ENCODE measurements around the gene SCGB2B2. TPM values are rescaled to one million over a fixed set of nuclear protein-coding genes. Genes with fewer than 3 reads are reported as not detected.
A peak's percentile ranks its signal among the peaks of the same experiment; 100 is the strongest.

Gene SCGB2B2
- under 1 TPM; 0.37 to 0.41 TPM for total RNA-seq

DNA sequence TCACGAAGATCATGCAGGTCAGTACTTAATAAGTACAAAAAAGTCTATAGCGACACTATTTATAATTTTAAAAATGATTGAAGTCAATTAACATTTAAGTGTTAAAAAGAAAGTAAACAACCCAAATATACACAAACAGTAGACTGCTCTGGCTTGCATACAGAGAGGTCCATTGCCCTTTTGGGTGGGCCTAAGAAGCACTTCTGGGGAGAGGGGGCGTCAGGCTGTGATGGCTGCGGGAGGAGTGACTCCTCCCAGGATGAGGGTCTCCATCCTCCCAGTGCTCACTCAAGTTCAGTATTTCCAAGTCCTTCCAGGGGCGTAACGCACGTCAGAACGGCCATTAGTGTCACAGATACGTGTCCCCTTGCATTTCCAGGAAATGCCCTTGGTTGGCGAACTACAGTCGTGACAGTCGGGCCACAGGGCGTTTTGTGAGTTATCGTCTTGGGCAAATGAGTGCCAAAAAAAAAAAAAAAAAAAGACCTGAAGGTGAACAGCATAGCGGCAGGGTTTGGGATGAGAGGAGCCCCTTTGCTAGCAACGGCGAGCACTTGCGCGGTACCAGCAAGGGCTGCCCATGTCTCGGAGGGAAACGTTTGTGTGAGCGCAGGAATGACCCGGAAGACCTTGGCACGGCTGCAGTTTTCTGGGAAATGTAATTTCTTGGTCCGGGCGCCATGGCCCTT is at the start of gene SCGB2B2:
SCGB2B2 (minus strand) TSS at position 463 of the 689 bp plus-strand sequence. CDS start 82,596 bp downstream, outside the sequence.
- H3K27me3 Mint-ChIP-seq, result no peaks in the 10 kb centered on the region
- intact Hi-C loops (cut with DNase I, micrococcal nuclease), result loop anchor here (1.0 to 5.0 kb wide), 9 partner anchors 57 to 535 kb away; partner anchors contain the start of genes ZNF181 (in 2 of the 2), ZNF599 (in 2 of the 2), GPI (in 1 of the 2) and GRAMD1A (in 1 of the 2)
- peak within 1 kb of the TSS; percentile 81 for H3K4me3 Mint-ChIP-seq
- POLR2A ChIA-PET, result interaction anchor here (0.6 to 1.5 kb wide), 7 partner anchors 12 to 313 kb away, joined by 3 to 11 read pairs (median 4); partner anchors contain the start of genes UBA2 and ZNF181
- ATAC-seq (peak; percentile 74), DNase-seq (no peak)
- peaks cover 23% of the 10 kb centered on the region for H3K4me1 Mint-ChIP-seq
- H3K36me3 Mint-ChIP-seq (ENCODE audit: low read depth), result peaks cover 48% of the 10 kb centered on the region
- H3K9me3 Mint-ChIP-seq (ENCODE audit: low read depth), result peaks cover 20% of the 10 kb centered on the region
- H3K27ac Mint-ChIP-seq, result peak within 1 kb of the TSS; percentile 99
- CTCF ChIA-PET, result interaction anchor here (0.6 to 0.7 kb wide), 4 partner anchors 21 to 539 kb away, joined by 3 to 4 read pairs (median 3); no protein-coding TSS in a partner anchor

GRCh38 chr19:34725400-34725799 is 48.4 kb upstream of the SCGB2B2 start:
- no peaks in the 10 kb centered on the region for H3K36me3 Mint-ChIP-seq (ENCODE audit: low read depth)
- intact Hi-C loops (cut with DNase I, micrococcal nuclease), result no loop called here
- H3K4me3 Mint-ChIP-seq, result no peak overlapping the region
- peaks cover 18% of the 10 kb centered on the region for H3K27me3 Mint-ChIP-seq
- ATAC-seq, result no peak
- no peaks in the 10 kb centered on the region for H3K9me3 Mint-ChIP-seq (ENCODE audit: low read depth)
- ChIA-PET POLR2A (no interaction called here), CTCF (interaction anchor here (1.7 kb wide), 1 partner anchor 13 kb away, joined by 3 read pairs; no protein-coding TSS in a partner anchor)
- DNase-seq, result no peak
- H3K27ac Mint-ChIP-seq, result no peak overlapping the region
- no peaks in the 10 kb centered on the region for H3K4me1 Mint-ChIP-seq

DNA sequence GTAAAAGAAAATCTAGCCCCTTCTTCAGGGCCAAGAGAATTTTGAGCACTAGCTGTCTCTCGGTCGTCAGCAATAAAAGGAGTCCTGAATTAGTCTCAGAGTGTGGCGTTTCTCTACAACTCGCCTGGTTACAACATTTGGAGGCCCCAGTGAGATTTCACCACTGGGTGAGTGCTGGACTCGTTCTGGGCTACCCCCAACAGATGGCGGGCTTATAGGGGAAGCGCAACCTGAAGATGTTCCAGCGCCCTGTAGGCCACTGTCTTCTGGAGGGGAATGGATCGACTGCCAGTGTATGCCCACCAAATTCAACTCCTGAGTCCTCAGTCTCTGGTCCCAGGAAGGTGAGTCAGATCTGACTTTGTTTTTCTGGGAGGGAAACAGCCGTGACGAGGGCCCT is 45.4 kb upstream of the SCGB2B2 start:
- ATAC-seq, result no peak
- Mint-ChIP-seq H3K27ac (no peak overlapping the region), H3K9me3 (ENCODE audit: low read depth) (no peaks in the 10 kb centered on the region), H3K4me1 (no peaks in the 10 kb centered on the region), H3K36me3 (ENCODE audit: low read depth) (no peaks in the 10 kb centered on the region), H3K4me3 (no peak overlapping the region), H3K27me3 (peaks cover 14% of the 10 kb centered on the region)
- intact Hi-C loops (cut with DNase I, micrococcal nuclease), result no loop called here
- ChIA-PET POLR2A (no interaction called here), CTCF (interaction anchor here (1.2 kb wide), 1 partner anchor 23 kb away, joined by 3 read pairs; no protein-coding TSS in a partner anchor)
- no peak for DNase-seq

GRCh38 chr19:34715357-34715756 is 38.4 kb upstream of the SCGB2B2 start:
- Mint-ChIP-seq H3K9me3 (ENCODE audit: low read depth) (peaks cover 19% of the 10 kb centered on the region), H3K27ac (no peak overlapping the region), H3K36me3 (ENCODE audit: low read depth) (peaks cover 8% of the 10 kb centered on the region), H3K4me1 (no peaks in the 10 kb centered on the region), H3K27me3 (peaks cover 21% of the 10 kb centered on the region), H3K4me3 (no peak overlapping the region)
- ATAC-seq (no peak), DNase-seq (no peak)
- ChIA-PET POLR2A (no interaction called here), CTCF (interaction anchor here (6.5 kb wide), 1 partner anchor 75 kb away, joined by 88 read pairs; no protein-coding TSS in a partner anchor)
- intact Hi-C loops (cut with DNase I, micrococcal nuclease), result no loop called here

- DNase-seq (no peak), ATAC-seq (no peak)
- H3K27me3 Mint-ChIP-seq, result peaks cover 24% of the 10 kb centered on the region
- no peak overlapping the region for H3K4me3 Mint-ChIP-seq
- ChIA-PET CTCF (interaction anchor here (0.8 to 6.5 kb wide), 8 partner anchors 12 to 211 kb away, joined by 3 to 88 read pairs (median 4); no protein-coding TSS in a partner anchor), POLR2A (interaction anchor here (0.6 to 0.7 kb wide), 2 partner anchors 111 to 1234 kb away, joined by 3 read pairs; no protein-coding TSS in a partner anchor)
- peaks cover 8% of the 10 kb centered on the region for H3K36me3 Mint-ChIP-seq (ENCODE audit: low read depth)
- H3K9me3 Mint-ChIP-seq (ENCODE audit: low read depth), result peaks cover 19% of the 10 kb centered on the region
- intact Hi-C loops (cut with DNase I, micrococcal nuclease), result loop anchor here (2.0 to 5.0 kb wide), 3 partner anchors 211 to 934 kb away; partner anchors contain the start of gene PDCD2L (in 1 of the 2)
- no peaks in the 10 kb centered on the region for H3K4me1 Mint-ChIP-seq
- no peak overlapping the region for H3K27ac Mint-ChIP-seq
These were observed 36.3 kb upstream of the SCGB2B2 start for GRCh38 chr19:34713262-34713637.

DNA sequence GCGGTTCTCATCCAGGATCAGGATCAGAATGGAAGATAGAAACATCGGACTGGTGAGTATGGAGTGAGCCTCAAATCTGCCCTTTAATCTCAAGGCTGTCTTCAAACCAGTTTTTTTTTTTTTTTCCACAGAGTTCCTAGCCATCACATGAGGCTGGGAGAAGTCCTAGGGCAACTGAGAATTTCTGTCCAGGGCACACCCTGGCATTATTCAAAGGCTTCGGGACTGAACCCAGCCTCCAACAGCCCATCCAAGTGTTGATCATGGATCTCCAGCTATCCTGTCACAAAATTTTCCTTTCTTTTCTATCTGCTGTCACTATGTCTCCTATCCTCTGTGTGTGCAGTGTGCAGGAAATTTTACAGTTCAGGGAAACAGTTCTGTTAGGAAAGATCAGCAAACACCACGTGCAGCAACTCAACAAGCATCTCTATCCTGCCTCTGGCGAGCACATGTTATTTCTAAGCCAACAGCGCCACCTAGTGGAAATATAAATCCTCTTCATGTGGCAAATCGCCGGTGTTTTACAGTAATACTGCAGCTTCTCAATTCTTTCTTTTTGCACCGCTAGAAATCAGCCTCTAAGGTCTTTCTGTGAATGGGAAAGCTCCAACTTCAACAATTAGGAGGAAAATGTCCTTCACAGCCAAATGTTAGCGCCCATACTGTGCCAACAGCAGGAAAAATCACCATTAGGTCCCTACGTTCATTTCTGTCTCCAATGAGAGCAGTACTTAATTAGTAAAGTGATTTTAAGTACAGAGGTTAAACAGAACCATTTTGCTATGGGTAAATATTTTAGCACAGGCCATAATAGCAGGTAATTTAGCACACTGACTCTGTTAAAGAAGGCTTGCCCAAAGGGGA is 35.7 kb upstream of the SCGB2B2 start:
- Mint-ChIP-seq H3K9me3 (ENCODE audit: low read depth) (peaks cover 19% of the 10 kb centered on the region), H3K4me1 (no peaks in the 10 kb centered on the region), H3K27ac (no peak overlapping the region), H3K4me3 (no peak overlapping the region), H3K27me3 (peaks cover 24% of the 10 kb centered on the region), H3K36me3 (ENCODE audit: low read depth) (peaks cover 8% of the 10 kb centered on the region)
- DNase-seq, result peak; percentile 64
- intact Hi-C loops (cut with DNase I, micrococcal nuclease), result loop anchor here (1.0 to 5.0 kb wide), 6 partner anchors 73 to 934 kb away; partner anchors contain the start of gene PDCD2L (in 1 of the 2)
- ChIA-PET CTCF (interaction anchor here (0.6 to 6.5 kb wide), 10 partner anchors 13 to 332 kb away, joined by 3 to 88 read pairs (median 4); no protein-coding TSS in a partner anchor), POLR2A (interaction anchor here (0.6 to 0.7 kb wide), 4 partner anchors 112 to 1233 kb away, joined by 3 to 5 read pairs (median 3); no protein-coding TSS in a partner anchor)
- ATAC-seq, result peak; percentile 70

- no peaks in the 10 kb centered on the region for H3K4me1 Mint-ChIP-seq
- CTCF ChIA-PET, result interaction anchor here (0.6 to 6.5 kb wide), 7 partner anchors 15 to 331 kb away, joined by 3 to 88 read pairs (median 4); no protein-coding TSS in a partner anchor
- ATAC-seq, result no peak
These were observed 34.9 kb upstream of the SCGB2B2 start for GRCh38 chr19:34711890-34712289.

DNA sequence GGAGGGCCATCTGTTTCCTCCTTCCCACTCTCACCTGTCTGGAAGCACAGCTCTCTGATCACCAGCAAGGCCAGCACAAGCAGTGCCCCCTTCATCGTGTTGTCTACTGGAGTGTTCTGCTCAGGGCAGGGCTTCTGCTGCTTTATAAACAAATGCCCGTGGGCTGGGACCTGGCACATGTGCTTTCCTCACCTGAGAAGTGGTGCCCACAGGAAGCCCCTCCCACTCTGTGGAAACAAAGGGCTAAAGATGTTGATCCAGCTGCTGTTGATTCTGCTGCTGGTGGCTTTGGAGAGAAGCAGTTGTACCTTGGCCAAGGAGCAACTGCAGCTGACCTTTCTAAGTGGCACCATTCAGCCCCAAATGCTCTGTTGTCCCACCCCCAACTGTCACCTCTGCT is 30.7 kb upstream of the SCGB2B2 start:
- Mint-ChIP-seq H3K4me3 (no peak overlapping the region), H3K36me3 (ENCODE audit: low read depth) (peaks cover 8% of the 10 kb centered on the region), H3K27me3 (peaks cover 28% of the 10 kb centered on the region), H3K27ac (no peak overlapping the region), H3K4me1 (no peaks in the 10 kb centered on the region), H3K9me3 (ENCODE audit: low read depth) (peaks cover 9% of the 10 kb centered on the region)
- DNase-seq (no peak), ATAC-seq (no peak)
- CTCF ChIA-PET, result interaction anchor here (0.9 kb wide), 1 partner anchor 68 kb away, joined by 3 read pairs; no protein-coding TSS in a partner anchor
- intact Hi-C loops (cut with DNase I, micrococcal nuclease), result no loop called here
- POLR2A ChIA-PET, result no interaction called here

More at GRCh38 chr19:34711890-34712289, 34.9 kb upstream of the SCGB2B2 start:
- intact Hi-C loops (cut with DNase I, micrococcal nuclease), result loop anchor here (1.0 to 5.0 kb wide), 6 partner anchors 73 to 933 kb away; partner anchors contain the start of gene PDCD2L (in 1 of the 2)
- H3K27me3 Mint-ChIP-seq, result peaks cover 28% of the 10 kb centered on the region
- peaks cover 11% of the 10 kb centered on the region for H3K36me3 Mint-ChIP-seq (ENCODE audit: low read depth)
- no peak for DNase-seq
- no peak overlapping the region for H3K27ac Mint-ChIP-seq
- no peak overlapping the region for H3K4me3 Mint-ChIP-seq
- peaks cover 21% of the 10 kb centered on the region for H3K9me3 Mint-ChIP-seq (ENCODE audit: low read depth)
- POLR2A ChIA-PET, result interaction anchor here (0.6 kb wide), 1 partner anchor 465 kb away, joined by 3 read pairs; no protein-coding TSS in a partner anchor

GRCh38 chr19:34692549-34692948 is 15.6 kb upstream of the SCGB2B2 start:
- DNase-seq (no peak), ATAC-seq (peak; percentile 44)
- Mint-ChIP-seq H3K4me1 (no peaks in the 10 kb centered on the region), H3K27ac (no peak overlapping the region), H3K27me3 (peaks cover 11% of the 10 kb centered on the region), H3K36me3 (ENCODE audit: low read depth) (no peaks in the 10 kb centered on the region), H3K9me3 (ENCODE audit: low read depth) (peaks cover 16% of the 10 kb centered on the region), H3K4me3 (no peak overlapping the region)
- CTCF ChIA-PET, result no interaction called here
- POLR2A ChIA-PET, result no interaction called here
- intact Hi-C loops (cut with DNase I, micrococcal nuclease), result no loop called here

GRCh38 chr19:34690372-34690771 is 13.4 kb upstream of the SCGB2B2 start:
- peaks cover 11% of the 10 kb centered on the region for H3K27me3 Mint-ChIP-seq
- no peak overlapping the region for H3K4me3 Mint-ChIP-seq
- ATAC-seq, result no peak
- ChIA-PET POLR2A (interaction anchor here (0.8 kb wide), 1 partner anchor 13 kb away, joined by 5 read pairs; the partner anchor contains the start of genes SCGB2B2 and ZNF302), CTCF (interaction anchor here (1.3 kb wide), 1 partner anchor 12 kb away, joined by 4 read pairs; no protein-coding TSS in a partner anchor)
- intact Hi-C loops (cut with DNase I, micrococcal nuclease), result no loop called here
- DNase-seq, result no peak
- H3K36me3 Mint-ChIP-seq (ENCODE audit: low read depth), result peaks cover 13% of the 10 kb centered on the region
- no peak overlapping the region for H3K27ac Mint-ChIP-seq
- H3K4me1 Mint-ChIP-seq, result no peaks in the 10 kb centered on the region
- H3K9me3 Mint-ChIP-seq (ENCODE audit: low read depth), result peaks cover 35% of the 10 kb centered on the region

All from activated CD4-positive, alpha-beta T cell treated with anti-CD3 and anti-CD28 coated beads for 36 hours (primary cell).